GM12874 (cell line): ENCODE data around the gene GCSAM.

Experiments
- TF ChIP-seq, protein P1 (sequence below): IDR thresholded peaks from 2 replicates; pipeline ENCODE4 v1.5.1; 2011; ENCODE audit warnings: low read depth, mild to moderate bottlenecking, control low read depth, low read length, moderate library complexity; ENCODE audit not compliant: insufficient read depth

Gene GCSAM

DNA sequence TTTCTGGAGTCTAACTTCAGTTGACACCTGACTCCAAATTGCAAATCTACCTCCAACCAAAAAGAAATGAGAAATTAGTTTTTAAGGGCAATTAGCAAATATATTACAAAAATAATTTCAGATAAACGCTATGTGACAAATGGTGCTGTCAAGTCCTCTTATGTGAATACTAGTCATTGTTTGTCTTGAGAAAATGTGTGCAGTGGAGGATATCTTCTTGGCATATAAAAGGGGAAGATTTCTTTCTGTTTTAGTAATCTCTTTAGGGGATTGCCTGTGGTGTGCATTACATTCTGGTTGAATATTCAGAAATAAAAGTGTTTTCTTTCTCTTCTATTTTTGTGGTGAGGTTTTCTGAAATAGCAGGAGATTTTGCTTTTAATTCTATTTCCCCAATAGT lies 3.0 kb upstream of the GCSAM start:
- TF ChIP-seq, protein P1, sequence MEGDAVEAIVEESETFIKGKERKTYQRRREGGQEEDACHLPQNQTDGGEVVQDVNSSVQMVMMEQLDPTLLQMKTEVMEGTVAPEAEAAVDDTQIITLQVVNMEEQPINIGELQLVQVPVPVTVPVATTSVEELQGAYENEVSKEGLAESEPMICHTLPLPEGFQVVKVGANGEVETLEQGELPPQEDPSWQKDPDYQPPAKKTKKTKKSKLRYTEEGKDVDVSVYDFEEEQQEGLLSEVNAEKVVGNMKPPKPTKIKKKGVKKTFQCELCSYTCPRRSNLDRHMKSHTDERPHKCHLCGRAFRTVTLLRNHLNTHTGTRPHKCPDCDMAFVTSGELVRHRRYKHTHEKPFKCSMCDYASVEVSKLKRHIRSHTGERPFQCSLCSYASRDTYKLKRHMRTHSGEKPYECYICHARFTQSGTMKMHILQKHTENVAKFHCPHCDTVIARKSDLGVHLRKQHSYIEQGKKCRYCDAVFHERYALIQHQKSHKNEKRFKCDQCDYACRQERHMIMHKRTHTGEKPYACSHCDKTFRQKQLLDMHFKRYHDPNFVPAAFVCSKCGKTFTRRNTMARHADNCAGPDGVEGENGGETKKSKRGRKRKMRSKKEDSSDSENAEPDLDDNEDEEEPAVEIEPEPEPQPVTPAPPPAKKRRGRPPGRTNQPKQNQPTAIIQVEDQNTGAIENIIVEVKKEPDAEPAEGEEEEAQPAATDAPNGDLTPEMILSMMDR = no peak

DNA sequence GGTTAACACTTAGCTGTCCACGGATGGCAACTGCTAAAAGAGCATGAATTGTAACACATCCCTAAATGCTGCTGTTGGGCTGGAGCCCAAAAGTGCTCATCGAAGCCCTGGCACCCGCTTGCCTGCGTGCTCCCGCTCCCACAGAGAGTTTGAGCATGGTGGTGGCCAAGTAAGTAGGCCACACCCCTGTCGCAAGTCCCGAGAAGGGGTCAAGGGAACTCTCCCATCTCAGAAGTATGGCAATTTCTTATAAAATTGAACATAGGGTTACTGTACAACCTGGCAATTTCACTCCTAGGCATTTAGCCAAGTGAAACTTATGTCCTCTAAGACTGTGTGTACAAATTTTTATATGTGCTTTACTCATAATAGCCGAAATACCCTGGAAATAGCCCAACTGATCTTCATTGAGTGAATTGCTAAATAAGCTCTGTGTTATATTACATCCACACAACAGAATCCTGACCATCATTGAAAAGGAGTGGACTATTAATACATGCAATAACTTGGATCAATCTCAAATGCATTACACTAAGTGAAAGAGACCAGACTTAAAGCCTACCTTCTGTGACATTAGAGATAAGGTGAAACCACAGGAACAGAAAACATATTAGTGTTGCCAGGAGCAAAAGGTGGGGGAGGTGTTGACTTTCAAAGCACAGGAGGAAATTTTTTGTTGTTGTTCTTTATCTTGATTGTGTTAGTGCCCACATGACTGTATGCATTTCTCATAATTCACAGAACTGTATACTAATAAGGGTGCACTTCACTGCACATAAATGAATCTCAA lies 1.5 kb upstream of the GCSAM start:
- TF ChIP-seq, protein P1 = no peak

DNA sequence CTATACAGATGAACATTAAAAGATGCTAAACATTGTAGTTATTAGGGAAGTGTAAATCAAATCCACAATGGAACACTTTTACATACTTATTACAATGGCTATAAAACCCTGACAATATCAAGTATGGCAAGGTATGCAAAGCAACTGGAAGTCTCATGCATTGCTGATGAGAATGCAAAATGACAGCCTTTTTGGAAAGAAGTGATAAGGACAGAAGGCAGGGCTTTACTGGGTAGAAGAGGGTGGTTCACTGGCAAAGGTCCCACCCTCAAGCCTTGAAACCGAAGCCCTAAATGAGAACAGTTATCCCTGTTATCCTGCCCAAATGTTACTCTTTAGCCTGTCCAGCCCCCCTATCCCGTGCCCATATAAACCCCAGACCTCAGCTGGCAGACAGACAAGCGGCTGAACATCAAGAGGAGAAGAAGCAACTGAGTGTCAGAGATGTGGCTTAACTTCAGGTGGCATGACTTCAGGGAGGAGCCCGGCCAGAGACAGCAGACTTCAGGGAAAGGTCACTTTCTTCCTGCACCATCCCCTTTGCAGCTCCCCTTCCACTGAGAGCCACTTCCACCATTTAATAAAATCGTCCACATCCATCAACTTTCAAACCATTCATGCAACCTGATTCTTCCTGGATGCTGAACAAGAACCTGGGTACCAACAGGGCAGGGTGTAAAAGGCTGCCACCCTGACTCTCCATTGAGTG lies 732 bp upstream of the GCSAM start:
- TF ChIP-seq, protein P1 = no peak

- TF ChIP-seq, protein P1 = no peak
These were observed 494 bp downstream of the GCSAM start for GRCh38 chr3:112132554-112132953.

DNA sequence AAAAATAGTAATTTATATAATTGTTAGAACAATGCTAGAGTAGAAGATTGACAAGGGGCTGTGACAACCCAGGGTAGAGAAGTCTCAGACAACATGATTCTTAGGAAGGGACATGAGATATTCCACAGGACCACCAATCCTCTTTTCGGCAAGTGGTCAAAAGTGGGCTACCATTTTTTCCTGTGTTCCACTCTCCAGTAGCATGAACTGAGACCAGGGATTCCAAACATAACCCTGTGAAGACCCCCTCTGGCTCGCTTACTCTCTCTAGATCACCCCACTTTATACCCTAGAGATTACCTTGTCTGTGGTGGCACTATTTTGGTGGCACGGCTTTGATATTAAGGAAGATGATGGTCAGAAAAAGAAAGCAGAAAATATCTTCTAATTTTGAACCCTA lies 960 bp downstream of the GCSAM start:
- TF ChIP-seq, protein P1 = no peak

DNA sequence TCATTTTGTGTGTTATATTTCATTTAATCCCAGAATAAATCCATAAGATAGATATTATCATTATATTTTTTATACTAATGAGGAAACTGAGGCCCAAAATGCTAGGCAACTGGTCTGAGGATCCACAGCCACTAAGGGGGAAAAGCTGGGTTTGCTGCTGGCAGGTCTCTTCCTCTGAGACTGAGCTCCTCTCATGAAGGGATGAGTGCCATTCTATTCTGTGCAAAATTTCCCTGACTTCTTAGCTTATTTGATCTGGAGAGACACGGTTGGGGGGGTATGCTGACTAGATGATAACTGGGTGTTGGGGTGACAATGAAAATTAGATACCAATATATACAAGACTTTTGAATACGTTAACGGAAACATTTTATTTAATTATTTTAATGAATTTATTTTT lies 1.9 kb downstream of the GCSAM start:
- TF ChIP-seq, protein P1 = no peak

- TF ChIP-seq, protein P1 = no peak
These were observed 2.4 kb downstream of the GCSAM start for GRCh38 chr3:112130638-112130993.
